DOHH2 (cell line): Measurements from ENCODE around the gene ZNF865.

Experiments
- H3F3A ChIP-seq: fragments of 200-600 bp; sonication (generic), shearing (Covaris generic); 2 replicates; pipeline ENCODE4 v1.6.0; 2016; ENCODE audit warnings: antibody characterized with exemption, mild to moderate bottlenecking; ENCODE audit not compliant: control insufficient read depth, insufficient read depth
- H3K27ac ChIP-seq: fragments of 200-600 bp; sonication (generic); 2 replicates; pipeline ENCODE4 v1.5.1; 2014; ENCODE audit warnings: low read depth, mild to moderate bottlenecking, low read length, moderate library complexity
- H3K27me3 ChIP-seq: fragments of 200-600 bp; sonication (generic); 2 replicates; pipeline ENCODE4 v1.6.1; 2014; ENCODE audit warnings: mild to moderate bottlenecking, low read length, mixed read lengths; ENCODE audit not compliant: control insufficient read depth
- H3K36me3 ChIP-seq: fragments of 200-600 bp; sonication (generic); 2 replicates; pipeline ENCODE4 v1.6.1; 2014; ENCODE audit warnings: mild to moderate bottlenecking, low read length, moderate library complexity, mixed read lengths; ENCODE audit not compliant: control insufficient read depth
- H3K4me1 ChIP-seq: fragments of 200-600 bp; sonication (generic); 2 replicates; pipeline ENCODE4 v1.6.1; 2014; ENCODE audit warnings: mild to moderate bottlenecking, low read length, mixed read lengths; ENCODE audit not compliant: control insufficient read depth
- H3K4me2 ChIP-seq: fragments of 200-600 bp; sonication (generic); 2 replicates; pipeline ENCODE4 v1.6.0; 2014; ENCODE audit warnings: mild to moderate bottlenecking, low read length, moderate library complexity
- H3K4me3 ChIP-seq: fragments of 200-600 bp; sonication (generic); 2 replicates; pipeline ENCODE4 v1.5.1; 2014; ENCODE audit warnings: mild to moderate bottlenecking, low read length, mixed read lengths
- H3K79me2 ChIP-seq: fragments of 200-600 bp; sonication (generic); 2 replicates; pipeline ENCODE4 v1.6.1; 2014; ENCODE audit warnings: mild to moderate bottlenecking, low read length, mixed read lengths; ENCODE audit not compliant: control insufficient read depth
- H3K9me2 ChIP-seq: fragments of 200-600 bp; sonication (generic); replicated peaks from 2 replicates; pipeline ENCODE4 v1.6.1; 2014; ENCODE audit warnings: mild to moderate bottlenecking, low read length, mixed read lengths; ENCODE audit not compliant: control insufficient read depth
- H3K9me3 ChIP-seq: fragments of 200-600 bp; sonication (generic); 2 replicates; pipeline ENCODE4 v1.6.1; 2014; ENCODE audit warnings: antibody characterized with exemption, low read length, mixed read lengths; ENCODE audit not compliant: control insufficient read depth, insufficient read depth
- H4K20me1 ChIP-seq: fragments of 200-600 bp; sonication (generic); 2 replicates; pipeline ENCODE4 v1.6.0; 2014; ENCODE audit warnings: low read depth, mild to moderate bottlenecking, antibody characterized with exemption, low read length, moderate library complexity; ENCODE audit not compliant: control insufficient read depth, insufficient read depth
- EZH2phosphoT487 ChIP-seq: fragments of 200-600 bp; sonication (generic); IDR thresholded peaks from 2 replicates; pipeline ENCODE4 v1.6.1; 2017; ENCODE audit warnings: borderline replicate concordance, mild to moderate bottlenecking, antibody characterized with exemption, low read length, moderate library complexity, mixed read lengths
- TF ChIP-seq, protein P1 (sequence below): fragments of 200-600 bp; sonication (generic); IDR thresholded peaks from one replicate; pipeline ENCODE4 v1.5.1; 2014; ENCODE audit warnings: antibody characterized with exemption, mild to moderate bottlenecking, low read depth, low read length; ENCODE audit not compliant: poor library complexity, severe bottlenecking

ZNF865 gene

GRCh38 chr19:55650126-55650557 lies 44.7 kb downstream of the ZNF865 start:
- Histone ChIP-seq H3K4me2 (peak overlapping the region; percentile 87), H3F3A (peaks cover 20% of the 10 kb centered on the region), H3K9me3 (no peaks in the 10 kb centered on the region), H3K27ac (no peak overlapping the region), H3K4me3 (no peak overlapping the region), H3K27me3 (no peaks in the 10 kb centered on the region), H4K20me1 (no peaks in the 10 kb centered on the region), H3K36me3 (peaks cover 75% of the 10 kb centered on the region), H3K79me2 (peaks cover 61% of the 10 kb centered on the region), H3K9me2 (no peaks in the 10 kb centered on the region), H3K4me1 (peaks cover 50% of the 10 kb centered on the region)
- TF ChIP-seq, protein P1, sequence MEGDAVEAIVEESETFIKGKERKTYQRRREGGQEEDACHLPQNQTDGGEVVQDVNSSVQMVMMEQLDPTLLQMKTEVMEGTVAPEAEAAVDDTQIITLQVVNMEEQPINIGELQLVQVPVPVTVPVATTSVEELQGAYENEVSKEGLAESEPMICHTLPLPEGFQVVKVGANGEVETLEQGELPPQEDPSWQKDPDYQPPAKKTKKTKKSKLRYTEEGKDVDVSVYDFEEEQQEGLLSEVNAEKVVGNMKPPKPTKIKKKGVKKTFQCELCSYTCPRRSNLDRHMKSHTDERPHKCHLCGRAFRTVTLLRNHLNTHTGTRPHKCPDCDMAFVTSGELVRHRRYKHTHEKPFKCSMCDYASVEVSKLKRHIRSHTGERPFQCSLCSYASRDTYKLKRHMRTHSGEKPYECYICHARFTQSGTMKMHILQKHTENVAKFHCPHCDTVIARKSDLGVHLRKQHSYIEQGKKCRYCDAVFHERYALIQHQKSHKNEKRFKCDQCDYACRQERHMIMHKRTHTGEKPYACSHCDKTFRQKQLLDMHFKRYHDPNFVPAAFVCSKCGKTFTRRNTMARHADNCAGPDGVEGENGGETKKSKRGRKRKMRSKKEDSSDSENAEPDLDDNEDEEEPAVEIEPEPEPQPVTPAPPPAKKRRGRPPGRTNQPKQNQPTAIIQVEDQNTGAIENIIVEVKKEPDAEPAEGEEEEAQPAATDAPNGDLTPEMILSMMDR, result no peak
- no peak for TF ChIP-seq EZH2phosphoT487

DNA sequence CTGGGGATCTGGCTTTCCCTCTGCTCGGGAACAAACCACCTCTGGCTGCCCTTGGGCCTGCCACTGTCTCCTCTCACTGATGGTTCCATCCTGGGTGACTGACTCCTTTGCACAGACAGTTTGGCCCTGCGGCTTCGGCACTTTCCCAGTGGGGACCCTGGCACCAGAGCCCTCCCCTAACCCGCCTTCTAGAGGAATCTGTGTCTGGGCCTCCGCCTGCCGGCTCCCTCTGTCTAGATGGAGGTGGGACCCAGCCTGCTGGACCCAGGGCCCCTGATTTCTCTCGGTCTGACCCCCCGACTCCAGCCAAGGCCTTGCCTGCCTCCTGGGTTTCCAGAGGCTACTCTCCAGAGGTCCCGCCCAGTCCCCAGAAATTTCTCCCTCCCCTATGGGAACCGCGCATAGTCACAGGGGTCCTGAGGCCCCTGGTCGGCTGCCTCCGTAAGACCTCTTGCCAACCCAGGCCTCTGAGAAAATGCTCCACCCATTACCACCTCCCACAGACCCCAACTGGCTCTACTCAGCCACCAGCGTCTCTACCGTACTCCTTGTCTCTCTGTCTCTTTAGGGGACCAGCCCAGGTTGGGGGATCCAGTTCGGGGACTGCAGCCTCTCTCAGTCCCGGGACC lies 45.3 kb downstream of the ZNF865 start:
- H3K4me3 ChIP-seq, result no peak overlapping the region
- H3K9me2 ChIP-seq, result no peaks in the 10 kb centered on the region
- H3K4me1 ChIP-seq, result peaks cover 44% of the 10 kb centered on the region
- peaks cover 61% of the 10 kb centered on the region for H3K79me2 ChIP-seq
- no peaks in the 10 kb centered on the region for H3K9me3 ChIP-seq
- H3K27ac ChIP-seq, result no peak overlapping the region
- H3K4me2 ChIP-seq, result no peak overlapping the region
- peaks cover 75% of the 10 kb centered on the region for H3K36me3 ChIP-seq
- H3K27me3 ChIP-seq, result no peaks in the 10 kb centered on the region
- H4K20me1 ChIP-seq, result no peaks in the 10 kb centered on the region
- peaks cover 14% of the 10 kb centered on the region for H3F3A ChIP-seq
- TF ChIP-seq, protein P1, result no peak
- TF ChIP-seq EZH2phosphoT487, result no peak

- no peak overlapping the region for H3K4me3 ChIP-seq
- H4K20me1 ChIP-seq, result no peaks in the 10 kb centered on the region
- TF ChIP-seq, protein P1, result no peak
- no peak for TF ChIP-seq EZH2phosphoT487
- H3K27me3 ChIP-seq, result no peaks in the 10 kb centered on the region
- H3K9me2 ChIP-seq, result no peaks in the 10 kb centered on the region
- H3K36me3 ChIP-seq, result peaks cover 78% of the 10 kb centered on the region
- H3K9me3 ChIP-seq, result no peaks in the 10 kb centered on the region
- peaks cover 61% of the 10 kb centered on the region for H3K79me2 ChIP-seq
- H3F3A ChIP-seq, result peaks cover 12% of the 10 kb centered on the region
- H3K27ac ChIP-seq, result no peak overlapping the region
- peaks cover 39% of the 10 kb centered on the region for H3K4me1 ChIP-seq
- H3K4me2 ChIP-seq, result no peak overlapping the region
These were observed 45.8 kb downstream of the ZNF865 start for GRCh38 chr19:55651236-55651635.
